Measurements from ENCODE around the gene PLEKHG4B.
A peak's percentile ranks its signal among the peaks of the same experiment; 100 is the strongest.
"Not testable (repeated sequence)": the region's sequence is repeated elsewhere in the genome, so short reads cannot be mapped to it uniquely, and the experiment has no call there.

The PLEKHG4B gene

DNA sequence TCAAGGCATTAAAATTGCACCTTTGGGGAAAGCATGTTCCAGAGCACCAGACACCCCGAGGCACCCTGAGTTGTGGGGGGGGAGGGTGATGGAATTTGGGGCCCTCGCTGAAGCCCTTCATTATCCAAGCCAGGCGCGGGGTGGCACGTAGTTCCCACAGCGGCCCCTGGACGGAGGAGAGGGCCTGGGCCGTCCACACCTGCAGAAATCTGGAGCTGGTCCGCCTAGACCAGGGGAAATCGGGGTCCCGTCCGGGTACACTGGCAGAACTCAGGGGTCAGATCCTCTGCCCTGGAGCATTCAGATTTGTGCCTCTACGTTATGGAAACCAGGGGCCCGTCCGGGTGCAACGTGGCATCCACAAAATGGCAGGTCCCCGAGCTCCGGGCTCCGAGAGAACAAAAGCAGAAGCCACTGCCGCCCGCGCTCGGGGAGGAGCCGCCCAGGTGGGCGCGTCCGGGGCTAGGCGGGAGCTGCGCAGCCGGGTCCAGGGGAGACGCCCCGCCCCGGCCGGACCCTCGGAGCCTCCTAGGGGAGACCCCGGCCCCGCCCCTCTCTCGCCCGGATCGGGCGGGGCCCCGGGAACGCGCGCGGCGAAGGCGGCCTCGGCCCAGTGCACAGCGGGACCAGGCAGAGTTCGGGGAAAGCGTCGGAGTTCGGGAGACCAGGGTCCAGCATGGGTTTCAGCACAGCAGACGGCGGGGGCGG is at the start of gene PLEKHG4B:
PLEKHG4B (plus strand) TSS at position 613 of the 708 bp plus-strand sequence; CDS start at position 677, 64 bp downstream.
- no peak for DNase-seq (ENCODE audit: low spot score)

DNA sequence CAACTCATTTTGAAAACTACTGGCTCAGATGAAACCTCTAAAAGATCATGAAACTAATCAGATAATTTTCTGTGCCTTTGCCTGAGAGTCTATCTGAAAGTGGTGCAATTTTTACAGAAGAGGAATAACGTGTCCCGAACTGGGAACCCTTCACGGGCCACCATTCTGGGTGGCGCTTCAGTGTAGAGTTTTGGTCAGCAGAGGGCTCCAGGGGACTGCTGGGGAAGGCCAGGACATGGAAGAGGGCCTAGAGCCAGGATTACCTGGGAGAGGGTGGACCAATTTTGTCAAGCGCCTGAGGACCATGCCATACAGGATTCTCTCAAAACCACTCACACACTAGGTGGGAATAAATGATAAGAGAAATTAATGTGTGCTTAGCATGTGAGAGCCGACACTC is 49.7 kb upstream of the PLEKHG4B start:
- peak; percentile 17 for DNase-seq (ENCODE audit: low spot score)

DNA sequence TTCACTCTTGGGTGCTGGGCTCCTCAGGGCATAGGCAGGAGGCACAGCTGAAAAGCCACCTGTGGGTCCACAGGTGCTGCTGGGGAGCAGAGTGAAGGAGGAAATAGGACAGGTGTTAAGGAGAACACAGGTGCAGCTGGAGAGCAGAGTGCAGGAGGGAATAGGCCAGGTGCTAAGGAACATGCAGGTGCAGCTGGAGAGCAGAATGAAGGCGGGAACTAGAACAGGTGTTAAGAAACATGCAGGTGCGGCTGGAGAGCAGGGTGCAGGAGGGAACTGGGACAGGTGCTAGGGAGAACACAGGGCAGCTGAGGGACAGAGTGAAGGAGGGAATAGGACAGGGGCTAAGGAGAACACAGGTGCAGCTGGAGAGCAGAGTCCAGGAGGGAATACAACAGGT is 43.8 kb upstream of the PLEKHG4B start:
- DNase-seq (ENCODE audit: low spot score): no peak

GRCh38 chr5:49530-49929 is 42.4 kb upstream of the PLEKHG4B start:
- not testable (repeated sequence) for DNase-seq (ENCODE audit: low spot score)

DNA sequence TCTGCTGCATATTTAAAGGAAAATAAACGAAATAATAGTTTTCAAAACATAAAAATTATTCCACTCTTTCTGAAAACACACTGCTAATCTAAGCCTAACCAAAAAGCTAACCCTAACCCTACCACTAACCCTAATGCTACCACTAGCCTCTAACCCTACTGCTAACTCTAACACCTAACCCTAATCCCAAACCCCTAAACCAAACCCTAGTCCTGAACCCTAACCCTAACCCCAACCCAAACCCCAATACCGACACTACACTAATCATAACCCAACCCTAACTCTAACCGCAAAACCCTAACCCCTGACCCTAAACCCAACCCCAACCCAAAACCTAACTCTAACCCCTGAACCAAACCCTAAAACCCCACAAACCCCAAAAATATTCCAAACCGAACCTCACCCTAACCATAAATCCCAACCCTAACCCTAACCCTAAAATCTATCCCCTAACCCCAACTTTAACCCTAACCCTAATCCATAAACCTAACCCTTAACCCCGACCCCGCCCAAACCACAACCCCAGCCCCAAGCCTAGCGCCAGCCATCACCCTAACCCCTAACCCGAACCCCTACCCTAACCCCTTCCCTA is 41.9 kb upstream of the PLEKHG4B start:
- no peak for DNase-seq (ENCODE audit: low spot score)

DNA sequence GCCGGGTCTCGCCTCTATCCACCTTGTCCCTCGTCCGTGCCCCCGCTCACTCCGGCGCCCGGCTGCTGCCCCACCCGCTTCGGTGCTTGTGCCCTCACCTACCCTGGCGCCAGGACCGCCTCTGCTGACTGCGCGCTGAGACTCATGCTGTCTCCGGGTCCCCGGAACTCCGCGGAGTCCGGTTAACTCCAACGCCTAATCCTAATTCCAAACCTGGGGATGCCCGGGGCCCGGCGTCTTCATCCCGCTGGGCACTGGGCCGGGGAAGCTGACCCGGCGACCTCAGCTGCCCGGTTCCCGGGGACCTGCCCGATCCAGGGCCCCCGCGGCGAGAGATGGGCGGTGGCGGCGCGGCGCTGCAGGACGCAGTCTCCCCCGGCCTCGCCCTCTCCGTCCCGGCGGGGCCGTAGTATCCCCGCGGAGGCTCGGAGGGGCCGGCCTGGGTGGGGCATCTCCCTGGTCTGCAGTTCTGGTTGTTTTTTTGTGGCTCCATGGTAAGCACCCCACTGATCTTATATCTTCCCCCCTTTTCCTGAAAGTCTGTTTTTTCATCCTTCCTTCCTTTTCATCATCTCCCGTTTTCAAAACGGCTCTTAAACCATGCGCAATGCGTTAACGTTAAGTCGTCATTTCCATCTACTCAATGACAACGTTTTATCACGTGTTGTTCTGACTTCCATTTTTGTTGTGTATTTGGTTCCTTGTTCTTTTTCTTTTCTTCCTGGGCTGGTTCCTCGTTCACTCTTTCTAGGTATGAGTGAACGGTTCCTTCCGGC is 41.1 kb upstream of the PLEKHG4B start:
- DNase-seq (ENCODE audit: low spot score): no peak

DNA sequence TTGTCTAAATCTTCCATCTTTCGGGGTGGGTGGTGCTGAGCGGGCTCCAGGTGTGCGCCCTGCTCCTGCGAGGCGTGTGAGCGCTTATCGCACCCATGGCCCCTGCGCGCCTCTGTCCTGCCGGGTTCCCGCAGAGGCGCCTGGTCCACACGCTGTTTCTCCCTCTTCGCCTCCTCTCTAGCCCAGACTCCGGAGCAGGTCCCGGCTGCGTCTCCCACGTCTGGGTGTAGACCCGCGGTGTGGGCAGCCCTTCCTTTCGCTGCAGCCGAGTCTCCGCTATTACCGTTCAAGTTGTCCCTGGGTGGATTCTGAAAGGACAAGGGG is 40.5 kb upstream of the PLEKHG4B start:
- DNase-seq (ENCODE audit: low spot score): no peak

DNA sequence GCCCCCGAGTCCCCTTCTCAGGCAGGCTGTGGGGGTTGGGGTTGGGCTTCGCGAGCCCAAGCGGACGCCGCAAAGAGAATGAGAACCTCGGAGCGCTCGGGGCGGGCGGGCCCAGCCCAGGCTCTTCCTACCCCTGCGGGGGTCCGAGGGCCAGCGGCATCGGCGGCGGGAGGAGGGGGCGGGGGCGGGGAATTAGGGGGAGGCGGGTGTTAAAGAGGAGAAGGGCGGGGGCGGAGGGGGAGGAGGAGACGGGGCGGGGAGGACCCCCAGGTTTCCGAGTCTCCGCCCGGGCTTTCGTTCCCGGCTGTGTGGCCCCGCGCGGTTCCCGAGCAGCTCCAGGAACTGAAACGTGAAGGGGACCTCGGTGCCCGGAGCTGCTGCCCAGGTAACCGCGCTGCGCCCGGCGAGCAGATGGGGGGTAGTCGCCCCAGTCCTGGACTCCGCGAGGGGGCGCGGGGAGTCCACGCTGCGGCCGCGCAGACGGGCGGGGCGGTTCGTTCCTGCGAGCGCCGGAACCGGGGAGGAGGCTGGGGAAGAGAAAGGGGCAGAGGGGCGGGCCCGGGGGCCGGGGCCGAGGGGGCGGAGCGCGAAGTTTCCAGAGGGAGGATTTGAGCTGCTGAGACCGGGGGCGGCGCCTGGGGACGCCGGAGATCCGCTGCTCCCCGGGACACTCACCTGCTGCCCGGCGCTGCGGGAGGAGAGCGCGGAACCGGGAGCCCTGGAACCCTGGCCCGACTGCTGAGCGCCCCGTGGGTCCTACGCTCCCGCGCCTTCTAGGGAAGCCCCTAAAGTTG is 38.4 kb upstream of the PLEKHG4B start:
- no peak for DNase-seq (ENCODE audit: low spot score)

GRCh38 chr5:54175-54730 is 37.7 kb upstream of the PLEKHG4B start:
- no peak for DNase-seq (ENCODE audit: low spot score)

- DNase-seq (ENCODE audit: low spot score): no peak
These were observed 36.9 kb upstream of the PLEKHG4B start for GRCh38 chr5:54876-55569.

DNA sequence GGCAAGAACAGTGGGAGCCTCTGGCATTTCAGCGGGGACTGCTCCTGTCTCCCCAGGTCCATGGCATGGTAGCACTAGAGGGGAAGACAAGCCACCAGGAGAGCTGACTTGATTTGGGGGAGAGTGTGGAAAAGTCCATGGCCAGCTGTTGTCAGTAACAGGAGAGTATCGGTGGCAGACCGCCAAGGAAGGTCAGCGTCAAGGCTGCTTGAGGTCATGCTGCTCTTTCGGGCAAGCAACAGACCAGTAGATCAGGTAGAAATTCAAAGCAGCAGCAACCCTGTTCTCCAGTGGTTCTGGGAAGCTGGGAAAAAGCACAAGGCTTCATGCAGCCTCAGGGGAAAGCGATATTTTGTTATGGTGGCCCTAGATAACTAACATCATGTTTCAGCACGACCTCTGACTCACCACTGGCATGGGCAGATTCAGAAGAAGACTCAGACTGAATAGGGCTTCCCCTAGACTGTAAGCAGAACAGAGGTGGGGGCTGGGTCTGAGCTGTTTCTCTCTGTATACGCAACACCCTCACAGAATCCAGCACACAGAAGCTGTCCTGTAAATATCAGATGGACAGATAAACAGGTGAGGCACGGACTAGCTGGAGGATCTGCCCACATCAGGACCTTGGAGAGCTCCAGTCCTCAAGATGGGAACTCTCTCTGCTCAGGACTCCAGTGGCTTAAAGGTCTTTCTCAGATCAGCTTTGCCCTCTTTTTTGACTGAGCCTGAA is 35.2 kb upstream of the PLEKHG4B start:
- no peak for DNase-seq (ENCODE audit: low spot score)

DNA sequence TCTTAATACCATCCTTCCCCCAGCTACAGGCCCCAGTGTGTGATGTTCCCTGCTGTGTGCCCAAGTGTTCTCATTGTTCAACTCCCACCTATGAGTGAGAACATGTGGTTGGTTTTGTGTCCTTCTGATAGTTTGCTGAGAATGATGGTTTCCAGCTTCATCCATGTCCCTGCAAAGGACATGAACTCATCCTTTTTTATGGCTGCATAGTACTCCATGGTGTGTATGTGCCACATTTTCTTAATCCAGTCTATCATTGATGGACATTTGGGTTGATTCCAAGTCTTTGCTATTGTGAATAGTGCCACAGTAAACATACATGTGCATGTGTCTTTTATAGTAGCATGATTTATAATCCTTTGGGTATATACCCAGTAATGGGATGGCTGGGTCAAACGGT is 31.7 kb upstream of the PLEKHG4B start:
- DNase-seq (ENCODE audit: low spot score): not testable (repeated sequence)

DNA sequence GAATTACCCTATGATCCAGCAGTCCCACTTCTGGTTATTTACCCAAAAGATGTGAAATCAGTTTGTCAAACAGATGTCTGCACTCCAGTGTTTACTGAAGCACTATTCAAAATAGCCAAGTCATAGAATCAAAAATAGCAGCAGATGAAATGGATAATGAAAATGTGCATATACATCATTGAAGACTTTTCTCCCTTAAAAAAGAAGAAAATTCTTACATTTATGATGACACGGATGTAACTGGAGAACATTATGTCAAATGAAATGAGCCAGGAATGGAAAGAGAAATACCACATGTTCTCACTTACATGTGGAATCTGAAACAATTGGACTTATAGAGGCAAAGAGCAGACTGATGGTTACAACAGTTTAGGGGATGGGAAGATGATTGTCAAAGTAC is 21.5 kb upstream of the PLEKHG4B start:
- no peak for DNase-seq (ENCODE audit: low spot score)

GRCh38 chr5:72316-73180 is 19.4 kb upstream of the PLEKHG4B start:
- DNase-seq (ENCODE audit: low spot score): not testable (repeated sequence)

DNA sequence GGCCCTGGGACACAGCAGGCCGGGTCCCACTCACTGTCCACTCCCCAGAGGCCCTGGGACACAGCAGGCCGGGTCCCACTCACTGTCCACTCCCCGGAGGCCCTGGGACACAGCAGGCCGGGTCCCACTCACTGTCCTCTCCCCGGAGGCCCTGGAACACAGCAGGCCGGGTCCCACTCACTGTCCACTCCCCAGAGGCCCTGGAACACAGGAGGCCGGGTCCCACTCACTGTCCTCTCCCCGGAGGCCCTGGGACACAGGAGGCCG is 18.9 kb upstream of the PLEKHG4B start:
- DNase-seq (ENCODE audit: low spot score): not testable (repeated sequence)

DNA sequence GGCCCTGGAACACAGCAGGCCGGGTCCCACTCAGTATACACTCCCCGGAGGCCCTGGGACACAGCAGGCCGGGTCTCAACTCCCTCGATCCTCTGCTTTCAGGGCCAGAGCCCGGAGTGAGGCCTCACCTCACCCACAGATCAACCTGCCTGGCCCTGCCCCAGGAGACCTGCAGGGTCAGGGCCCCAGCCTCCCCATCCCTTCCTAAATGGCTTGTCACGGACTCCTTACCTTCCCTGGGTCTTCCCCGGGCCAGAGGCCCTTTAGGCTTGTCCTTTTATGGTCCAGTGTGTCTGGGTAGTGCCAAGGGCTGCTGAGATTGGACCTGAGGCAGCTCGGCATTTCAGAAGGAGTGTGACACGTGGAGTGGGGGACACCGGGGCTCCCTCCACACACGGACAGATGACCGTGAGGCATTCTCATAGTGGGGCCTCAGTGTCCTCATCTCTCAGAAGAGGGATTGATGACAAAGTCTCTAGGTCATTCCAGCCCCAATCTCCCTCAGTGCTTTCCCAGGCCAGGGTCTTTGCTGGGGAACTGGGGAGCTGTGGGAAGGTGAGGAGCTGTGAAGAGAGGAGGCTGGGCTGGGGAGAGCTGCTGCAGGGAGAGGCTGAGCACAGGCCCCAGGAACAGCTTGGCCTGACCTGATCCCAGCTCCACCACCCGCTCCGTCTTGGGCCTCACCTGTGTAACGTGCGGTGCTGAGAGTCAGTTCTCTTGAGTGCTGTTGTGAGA is 18.0 kb upstream of the PLEKHG4B start:
- no peak for DNase-seq (ENCODE audit: low spot score)

- DNase-seq (ENCODE audit: low spot score): no peak
These were observed 17.4 kb upstream of the PLEKHG4B start for GRCh38 chr5:74503-75109.

DNA sequence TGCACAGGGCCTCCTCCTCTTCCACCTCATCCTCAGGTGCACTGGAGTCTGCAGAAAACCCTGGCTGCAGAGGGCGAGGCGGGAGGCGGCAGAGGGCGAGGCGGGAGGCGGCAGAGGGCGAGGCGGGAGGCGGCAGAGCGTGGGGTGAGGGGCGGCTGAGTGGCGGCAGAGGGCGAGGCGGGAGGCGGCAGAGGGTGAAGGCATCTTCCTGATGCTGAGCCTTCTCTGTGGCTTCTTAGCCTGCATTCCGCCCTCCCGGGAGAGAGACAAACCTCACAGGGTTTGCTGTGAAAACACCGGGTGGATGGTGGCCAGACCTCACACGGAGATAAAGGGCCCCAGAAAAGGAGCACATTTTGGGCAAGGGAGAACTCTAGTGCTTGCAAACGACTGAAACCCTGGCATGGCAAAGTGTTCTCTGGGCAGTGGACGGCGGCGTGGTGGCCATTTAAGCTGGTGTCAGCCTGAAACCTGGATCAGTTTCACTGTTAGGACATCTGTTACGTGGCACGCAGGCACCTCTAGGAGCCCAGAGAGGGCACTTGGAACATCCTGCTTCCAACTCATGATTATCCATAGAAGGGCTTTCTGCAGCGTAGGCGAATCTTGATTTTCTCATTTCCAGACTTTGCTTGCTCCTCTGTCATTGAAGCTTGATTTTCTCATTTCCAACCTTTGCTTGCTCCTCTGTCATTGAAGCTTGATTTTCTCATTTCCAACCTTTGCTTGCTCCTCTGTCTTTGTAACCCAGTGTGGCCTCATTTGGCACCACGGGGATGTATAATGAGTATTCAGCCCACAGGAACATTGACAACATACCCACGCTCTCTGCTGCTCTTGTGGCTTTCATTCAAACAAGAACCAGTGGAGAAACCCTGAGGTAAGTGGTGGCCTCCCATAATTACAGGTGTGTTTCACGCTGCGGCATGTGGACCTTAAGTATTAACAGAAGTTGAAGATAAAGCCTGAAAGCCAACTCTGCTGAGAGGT is 16.3 kb upstream of the PLEKHG4B start:
- DNase-seq (ENCODE audit: low spot score): no peak
